Measurements from ENCODE around the gene FAM219B. TPM values are rescaled to one million over a fixed set of nuclear protein-coding genes. Genes with fewer than 3 reads are reported as not detected.
A peak's percentile ranks its signal among the peaks of the same experiment; 100 is the strongest.

The FAM219B gene
- 10 to 100 TPM; 60.8 to 92.0 (median 84.3) TPM for total RNA-seq

- H3K27ac ChIP-seq (replicated peaks in 1 of 4), result peak within 1 kb of the TSS; percentile 95 to 98 (median 95)
- H3K27me3 ChIP-seq, result no peaks in the 10 kb centered on the region
- peak; percentile 97 for DNase-seq (ENCODE audit: extremely low spot score)
- 3% methylated on average over 20 of the region's 74 CpGs for WGBS
- TF ChIP-seq EP300 (IDR thresholded peaks at IDR 0.05) (no peak), POLR2AphosphoS5 (IDR thresholded peaks at IDR 0.05) (peak; percentile 92 to 93), POLR2A (IDR thresholded peaks at IDR 0.05; ENCODE audit: low read depth) (peak; percentile 85), CTCF (IDR thresholded peaks at IDR 0.05) (peak in 1 of 3 experiments; percentile 9)
- H3K4me1 ChIP-seq, result peaks cover 20 to 40% (median 34%) of the 10 kb centered on the region in 4 donors
- intact Hi-C loops (cut with DNase I), result no loop called here
- H3K9me3 ChIP-seq, result no peaks in the 10 kb centered on the region
- H3K36me3 ChIP-seq, result peaks cover 14 to 45% (median 36%) of the 10 kb centered on the region in 4 donors
- peak within 1 kb of the TSS; percentile 84 to 99 (median 93) for H3K4me3 ChIP-seq
These were observed at the start of gene FAM219B for GRCh38 chr15:74906450-74907162. Gene FAM219B (minus strand): TSS chr15:74906851. CDS start chr15:74906800, 51 bp downstream.

- 29% methylated on average over 10 of the region's 88 CpGs for WGBS
- peaks cover 34 to 58% (median 57%) of the 10 kb centered on the region in 4 donors for H3K4me1 ChIP-seq
These were observed 49.4 kb upstream of the FAM219B start for GRCh38 chr15:74955796-74956647.

DNA sequence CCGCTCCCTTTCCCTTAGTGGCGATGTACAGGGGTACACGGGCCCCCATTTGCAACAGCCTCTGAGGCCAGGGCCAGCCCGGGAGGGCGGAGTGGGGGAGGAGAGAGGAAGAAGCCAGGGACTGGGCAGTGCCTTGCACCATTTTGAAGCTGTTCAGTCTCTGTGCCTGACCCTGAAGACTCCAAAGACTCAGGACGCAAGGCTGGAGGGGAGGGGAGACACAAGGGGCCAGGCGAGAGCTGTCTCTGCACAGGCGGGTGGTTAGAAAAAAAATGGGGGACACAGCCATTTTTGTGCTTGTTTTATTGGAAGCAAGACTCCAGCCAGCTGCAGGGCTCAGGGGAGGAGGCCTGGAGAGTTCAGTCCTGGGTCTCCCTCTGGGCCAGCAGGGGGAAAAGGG is 48.4 kb upstream of the FAM219B start:
- H3K36me3 ChIP-seq, result no peaks in the 10 kb centered on the region
- WGBS, result 95% methylated on average over 4 of the region's 8 CpGs
- H3K27me3 ChIP-seq, result peaks cover 0 to 31% (median 20%) of the 10 kb centered on the region in 4 donors
- TF ChIP-seq EP300 (IDR thresholded peaks at IDR 0.05), result no peak
- no peak for TF ChIP-seq CTCF (IDR thresholded peaks at IDR 0.05)
- TF ChIP-seq POLR2AphosphoS5 (IDR thresholded peaks at IDR 0.05), result no peak
- TF ChIP-seq POLR2A (IDR thresholded peaks at IDR 0.05; ENCODE audit: low read depth), result no peak
- no peak for DNase-seq (ENCODE audit: extremely low spot score)
- H3K9me3 ChIP-seq, result no peaks in the 10 kb centered on the region
- intact Hi-C loops (cut with DNase I), result loop anchor here (10.0 kb wide), 3 partner anchors 250 to 410 kb away; partner anchors contain the start of genes ARID3B and C15orf39
- peak overlapping the region in 3 of 4 donors; percentile 68 to 77 (median 69) for H3K4me3 ChIP-seq
- H3K27ac ChIP-seq (replicated peaks in 1 of 4), result no peak overlapping the region
- peaks cover 34 to 61% (median 57%) of the 10 kb centered on the region in 4 donors for H3K4me1 ChIP-seq

More at GRCh38 chr15:74955796-74956647, 49.4 kb upstream of the FAM219B start:
- peaks cover 0 to 35% (median 20%) of the 10 kb centered on the region in 4 donors for H3K27me3 ChIP-seq
- intact Hi-C loops (cut with DNase I), result loop anchor here (10.0 kb wide), 3 partner anchors 249 to 411 kb away; partner anchors contain the start of genes ARID3B and C15orf39
- H3K27ac ChIP-seq (replicated peaks in 1 of 4), result peak overlapping the region; percentile 68 to 81 (median 73)
- no peaks in the 10 kb centered on the region for H3K36me3 ChIP-seq
- no peaks in the 10 kb centered on the region for H3K9me3 ChIP-seq
- peak overlapping the region; percentile 68 to 77 (median 69) for H3K4me3 ChIP-seq
- TF ChIP-seq POLR2AphosphoS5 (IDR thresholded peaks at IDR 0.05) (peak in 1 of 2 donors; percentile 68), EP300 (IDR thresholded peaks at IDR 0.05) (no peak), CTCF (IDR thresholded peaks at IDR 0.05) (peak; percentile 37 to 47 (median 44)), POLR2A (IDR thresholded peaks at IDR 0.05; ENCODE audit: low read depth) (no peak)
- DNase-seq (ENCODE audit: extremely low spot score), result peak; percentile 94

DNA sequence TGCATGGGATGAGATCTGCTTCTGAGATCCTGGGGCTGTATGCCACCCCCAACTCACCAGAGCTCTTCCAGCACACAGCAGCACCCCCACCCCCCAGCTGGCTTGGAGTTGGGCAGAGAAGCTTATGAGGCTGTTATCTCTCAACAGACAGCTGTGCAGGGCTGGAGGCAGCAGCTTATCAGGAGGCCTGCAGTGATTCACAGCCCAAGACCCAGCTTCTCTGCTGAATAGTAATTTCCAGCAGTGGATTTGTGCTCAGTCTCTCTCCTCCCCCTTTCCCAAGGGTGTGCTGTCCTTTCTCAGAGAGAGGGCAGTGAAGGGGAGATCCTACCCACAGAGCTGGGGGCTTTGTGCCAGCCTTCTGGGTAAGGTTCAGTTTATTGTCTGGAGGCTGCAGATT is 47.9 kb upstream of the FAM219B start:
- TF ChIP-seq POLR2AphosphoS5 (IDR thresholded peaks at IDR 0.05) (no peak), EP300 (IDR thresholded peaks at IDR 0.05) (no peak), CTCF (IDR thresholded peaks at IDR 0.05) (no peak), POLR2A (IDR thresholded peaks at IDR 0.05; ENCODE audit: low read depth) (no peak)
- Histone ChIP-seq H3K27ac (replicated peaks in 1 of 4) (no peak overlapping the region), H3K4me1 (peaks cover 34 to 59% (median 55%) of the 10 kb centered on the region in 4 donors), H3K4me3 (no peak overlapping the region), H3K36me3 (no peaks in the 10 kb centered on the region), H3K9me3 (no peaks in the 10 kb centered on the region), H3K27me3 (peaks cover 0 to 26% (median 19%) of the 10 kb centered on the region in 4 donors)
- intact Hi-C loops (cut with DNase I), result loop anchor here (10.0 kb wide), 3 partner anchors 250 to 410 kb away; partner anchors contain the start of genes ARID3B and C15orf39
- DNase-seq (ENCODE audit: extremely low spot score), result no peak

Measured in esophagus muscularis mucosa (tissue), 4 donors.